ENCODE measurements around the gene NUDT21. TPM values are rescaled to one million over a fixed set of nuclear protein-coding genes. Genes with fewer than 3 reads are reported as not detected.

NUDT21 gene
- total and polyA plus RNA-seq, 2 of the 4 experiments (the other 2 are of a cell fraction), result 52.4 to 166 TPM

DNA sequence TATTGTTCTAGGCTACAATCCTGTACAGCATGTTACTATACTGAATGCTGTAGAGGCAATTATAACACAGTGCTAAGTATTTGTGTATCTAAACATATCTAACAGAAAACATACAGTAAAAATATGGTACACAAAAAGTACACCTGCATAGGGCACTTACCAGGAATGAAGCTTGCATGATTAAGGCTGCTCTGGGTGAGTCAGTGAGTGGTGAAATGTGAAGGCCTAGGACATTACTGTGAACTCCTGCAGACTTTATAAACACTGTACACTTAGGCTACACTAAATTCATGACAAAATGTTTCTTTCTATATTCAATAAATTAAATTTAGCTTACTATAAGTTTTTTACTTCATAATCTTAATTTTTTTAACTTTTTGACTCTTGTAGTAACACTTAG, 62.9 kb downstream of the NUDT21 start:
- peaks cover 15% of the 10 kb centered on the region for H3K4me1 ChIP-seq (ENCODE audit: control insufficient read depth, insufficient read depth, low read length)
- no peaks in the 10 kb centered on the region for H3K27me3 ChIP-seq (ENCODE audit: control insufficient read depth, insufficient read depth, low read length)
- no peak overlapping the region for H4K5ac ChIP-seq (ENCODE audit: low read depth, low read length)
- no peak overlapping the region for H2AK5ac ChIP-seq (ENCODE audit: low read depth, low read length)
- no peak overlapping the region for H2AK9ac ChIP-seq (replicated peaks; ENCODE audit: low read depth, low read length, poor library complexity)
- H4K20me1 ChIP-seq (ENCODE audit: insufficient read depth, low read length), result peaks cover 5% of the 10 kb centered on the region; the same call in 1 of the 2 replicates
- no peak overlapping the region for H3K4me3 ChIP-seq (ENCODE audit: insufficient read depth, low read depth, low read length)
- no peak overlapping the region for H2BK120ac ChIP-seq (ENCODE audit: low read depth, low read length)
- no TSS peak for BruUV-seq (replicated peaks)
- dilution Hi-C loops (cut with HindIII; ENCODE audit: low sequenced_read_pairs, unreplicated experiment) (no loop called here), in situ Hi-C loops (cut with MboI; ENCODE audit: low sequenced_read_pairs) (no loop called here), intact Hi-C loops (cut with micrococcal nuclease) (no loop called here)
- CTCF ChIA-PET, result interaction anchor here (1.1 to 1.5 kb wide), 2 partner anchors 17 to 20 kb away, joined by 3 to 4 read pairs; no protein-coding TSS in a partner anchor
- TF ChIP-seq SMC3 (IDR thresholded peaks at IDR 0.05; ENCODE audit: low read depth, low read length) (no peak), CEBPB (IDR thresholded peaks at IDR 0.05; ENCODE audit: low read depth, low read length) (peak; percentile 76), FOS (IDR thresholded peaks at IDR 0.05; ENCODE audit: low read depth, low read length) (peak; percentile 66; the same call in 1 of the 2 replicates)
- TF ChIP-seq, protein P1, sequence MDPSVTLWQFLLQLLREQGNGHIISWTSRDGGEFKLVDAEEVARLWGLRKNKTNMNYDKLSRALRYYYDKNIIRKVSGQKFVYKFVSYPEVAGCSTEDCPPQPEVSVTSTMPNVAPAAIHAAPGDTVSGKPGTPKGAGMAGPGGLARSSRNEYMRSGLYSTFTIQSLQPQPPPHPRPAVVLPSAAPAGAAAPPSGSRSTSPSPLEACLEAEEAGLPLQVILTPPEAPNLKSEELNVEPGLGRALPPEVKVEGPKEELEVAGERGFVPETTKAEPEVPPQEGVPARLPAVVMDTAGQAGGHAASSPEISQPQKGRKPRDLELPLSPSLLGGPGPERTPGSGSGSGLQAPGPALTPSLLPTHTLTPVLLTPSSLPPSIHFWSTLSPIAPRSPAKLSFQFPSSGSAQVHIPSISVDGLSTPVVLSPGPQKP (IDR thresholded peaks at IDR 0.05; ENCODE audit: borderline replicate concordance, low read depth, low read length), result no peak
- H3K4me2 ChIP-seq (ENCODE audit: low read depth, low read length), result no peak overlapping the region
- H4K8ac ChIP-seq (ENCODE audit: low read depth in 2 of 2, low read length in 2 of 2), result no peak overlapping the region
- no peak overlapping the region for H3K9ac ChIP-seq (ENCODE audit: low read depth, low read length)
- DNase-seq (peak; percentile 84), ATAC-seq (ENCODE audit: low read depth) (peak; percentile 59)
- no peak overlapping the region for H3K14ac ChIP-seq (replicated peaks; ENCODE audit: low read depth, low read length)
- no peak overlapping the region for H3K4ac ChIP-seq (ENCODE audit: low read depth, low read length)
- H3K56ac ChIP-seq (ENCODE audit: extremely low read depth, insufficient read depth, low read length), result no peak overlapping the region
- H3K27ac ChIP-seq (ENCODE audit: insufficient read depth, low read length), result no peak overlapping the region
- H2AFZ ChIP-seq (replicated peaks; ENCODE audit: low read length, poor library complexity), result no peak overlapping the region
- no peak overlapping the region for H4K91ac ChIP-seq (ENCODE audit: insufficient read depth, low read depth, low read length)
- H2BK5ac ChIP-seq (ENCODE audit: low read depth, low read length, poor library complexity, severe bottlenecking), result peak overlapping the region; percentile 97
- H3K9me3 ChIP-seq (ENCODE audit: control insufficient read depth, insufficient read depth, low read length), result no peaks in the 10 kb centered on the region
- H2BK15ac ChIP-seq (ENCODE audit: low read depth, low read length), result peak overlapping the region; percentile 30; the same call in 1 of the 3 replicates
- POLR2A ChIA-PET (ENCODE audit: unreplicated experiment), result no interaction called here
- no peak overlapping the region for H3K23ac ChIP-seq (ENCODE audit: low read depth, low read length)
- peaks cover 15 to 29% of the 10 kb centered on the region in 2 experiments for H3K79me1 ChIP-seq (ENCODE audit: low read depth in 1 of 2, low read length in 2 of 2)
- peaks cover 15% of the 10 kb centered on the region for H3K9me1 ChIP-seq (ENCODE audit: insufficient read depth, low read length)
- H2BK20ac ChIP-seq (ENCODE audit: low read depth, low read length), result no peak overlapping the region
- H3K18ac ChIP-seq (ENCODE audit: low read depth, low read length), result no peak overlapping the region
- peaks cover 29% of the 10 kb centered on the region for H3K36me3 ChIP-seq (ENCODE audit: control insufficient read depth, insufficient read depth, low read length)

Data from IMR-90 (cell line).